ENCODE measurements around the gene PLOD2.

Gene PLOD2

DNA sequence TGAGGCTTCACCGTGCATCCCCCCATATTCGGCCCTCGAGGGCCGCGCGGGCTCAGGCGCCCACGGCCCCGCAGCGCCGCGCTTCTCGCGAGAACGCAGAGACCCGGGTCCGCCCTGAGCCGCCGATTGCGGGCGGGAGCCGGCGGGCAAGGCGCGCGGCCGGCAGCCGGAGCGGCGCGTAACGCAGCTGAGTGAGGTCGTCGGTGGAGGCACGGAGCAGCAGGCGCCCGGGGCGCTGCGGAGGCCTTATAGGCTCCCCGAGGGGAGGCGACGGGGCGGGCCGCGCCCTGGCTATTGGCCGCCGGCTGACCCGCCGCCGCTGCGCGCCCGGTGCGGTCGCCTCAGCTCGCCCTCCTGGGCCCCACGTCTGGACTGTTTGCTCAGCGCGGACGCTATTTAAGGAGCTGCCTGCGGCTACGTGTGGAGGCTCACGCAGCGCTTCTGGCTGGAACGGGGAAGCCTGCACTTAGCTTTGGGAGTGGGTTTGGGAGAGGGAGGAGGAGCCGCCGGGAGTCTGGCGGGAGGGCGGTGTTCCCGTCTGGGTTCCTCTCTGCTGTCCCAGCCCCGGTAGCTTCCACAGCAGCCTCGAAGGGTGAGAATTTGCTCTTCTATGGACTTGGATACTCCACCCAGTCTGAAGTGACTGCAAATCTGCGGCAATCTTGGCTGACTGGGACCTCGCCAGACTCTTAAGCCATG, at the start of gene PLOD2:
PLOD2 (minus strand) TSS at position 221 of the 699 bp plus-strand sequence; CDS start at position 26, 195 bp downstream.
- no peak for DNase-seq

DNA sequence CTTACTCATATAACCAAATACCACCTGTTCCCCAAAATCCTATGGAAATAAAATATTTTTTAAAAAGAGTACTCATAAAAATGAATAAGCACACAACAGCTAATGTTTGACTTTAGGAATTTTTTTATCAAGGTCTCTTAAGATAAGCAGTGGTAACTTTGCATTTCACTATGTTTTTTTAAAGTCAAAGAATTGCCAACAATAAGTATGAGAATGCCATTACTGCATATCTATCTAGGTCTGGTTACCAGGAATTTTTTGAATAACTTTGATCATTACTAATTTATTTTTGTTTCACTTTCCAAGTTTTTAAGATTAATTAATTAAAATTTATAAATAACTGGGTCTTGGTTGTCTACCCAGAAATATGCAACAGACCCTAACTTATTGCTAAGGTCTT, 48.4 kb upstream of the PLOD2 start:
- DNase-seq: no peak

DNA sequence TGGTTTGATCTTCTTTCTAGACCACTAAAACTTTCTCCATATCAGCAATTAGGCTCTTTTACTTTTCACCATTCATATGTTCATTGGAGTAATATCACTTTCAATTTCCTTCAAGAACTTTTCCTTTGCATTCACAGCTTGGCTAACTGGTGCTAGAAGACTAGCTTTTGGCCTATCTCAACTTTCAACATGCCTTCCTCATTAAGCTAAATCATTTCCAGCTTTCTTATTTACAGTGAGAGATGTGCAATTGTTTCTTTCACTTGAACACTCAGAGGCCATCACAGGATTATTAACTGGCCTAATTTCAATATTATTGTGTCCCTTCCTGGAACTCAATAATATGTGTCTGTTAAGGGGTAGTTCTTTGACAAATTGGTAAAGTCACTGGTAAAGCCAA, 42.8 kb upstream of the PLOD2 start:
- DNase-seq: no peak

DNA sequence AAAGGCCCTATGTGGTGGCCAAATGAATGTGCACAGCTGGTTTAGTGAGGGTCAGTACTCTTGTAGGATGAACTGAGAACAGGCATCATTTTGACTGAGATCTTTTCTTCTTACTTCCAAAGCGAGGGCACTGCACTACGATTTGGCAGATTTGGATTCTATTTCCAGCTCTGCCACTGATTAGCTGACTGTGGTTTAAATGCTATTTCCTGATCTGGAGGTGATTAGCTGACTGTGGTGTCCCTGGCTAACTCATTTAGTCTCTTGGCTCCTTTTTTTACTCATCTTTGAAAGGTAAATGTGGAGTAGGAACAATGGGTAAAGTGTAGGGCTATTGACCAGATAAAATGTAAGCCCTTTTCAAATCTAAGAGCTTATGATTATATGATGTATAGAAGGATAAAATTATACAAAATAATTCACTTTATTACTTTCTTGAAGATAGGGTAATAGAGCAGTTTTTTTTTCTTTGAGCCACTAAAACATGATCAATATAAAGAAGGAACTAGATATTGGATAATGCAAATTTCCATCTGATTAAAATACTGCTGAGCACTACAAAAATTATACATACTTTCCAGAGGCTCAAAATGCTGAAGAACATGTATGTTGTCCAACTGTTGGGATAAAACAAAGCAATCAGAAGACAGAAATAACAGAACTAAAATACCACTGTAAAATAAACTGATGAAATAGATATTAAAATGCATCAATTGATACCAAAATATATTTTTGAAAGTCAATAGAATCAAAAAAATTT, 39.7 kb upstream of the PLOD2 start:
- DNase-seq: no peak

GRCh38 chr3:146199762-146200161, 38.8 kb upstream of the PLOD2 start:
- DNase-seq: no peak

- no peak for DNase-seq
Observed at GRCh38 chr3:146196789-146197188, 35.8 kb upstream of the PLOD2 start.

DNA sequence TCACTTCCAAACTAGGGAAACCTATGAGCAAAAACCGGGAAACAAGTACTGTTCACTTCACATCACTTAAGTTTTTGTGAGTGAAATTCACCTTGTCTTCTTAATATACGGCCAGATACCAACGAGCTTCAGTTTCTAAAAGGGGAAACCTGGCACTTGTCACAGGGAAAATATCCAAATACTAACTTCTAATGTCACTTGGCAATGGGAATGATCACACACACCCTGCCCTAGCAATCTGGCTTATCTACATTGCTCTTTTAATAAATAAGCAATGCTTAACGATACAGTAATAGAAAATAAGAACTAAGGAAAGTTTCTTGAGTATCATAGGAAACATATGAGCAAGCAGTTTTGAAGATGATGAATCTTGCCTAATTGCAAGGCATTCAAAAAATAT, 34.6 kb upstream of the PLOD2 start:
- no peak for DNase-seq

DNA sequence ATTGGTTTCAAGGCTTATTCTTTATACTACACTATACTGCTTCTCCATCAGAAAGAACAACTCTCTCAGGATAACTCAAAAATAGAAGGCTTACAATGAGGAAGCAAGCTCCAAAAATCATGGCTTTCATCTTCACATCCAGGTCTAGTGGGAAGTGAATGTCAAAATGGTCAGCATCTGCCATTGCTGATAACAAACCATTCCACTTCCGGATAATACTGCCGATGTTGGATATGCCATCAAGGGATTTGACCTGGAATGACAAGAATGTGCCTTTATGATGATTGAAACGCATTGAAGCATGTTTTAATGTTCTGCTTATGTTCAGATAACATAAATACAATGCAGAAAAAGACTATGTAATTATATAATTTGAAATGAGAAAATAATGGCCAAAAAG, 34.0 kb upstream of the PLOD2 start:
- DNase-seq: no peak

GRCh38 chr3:146191051-146191450, 30.1 kb upstream of the PLOD2 start:
- no peak for DNase-seq

- DNase-seq: peak; percentile 10
Observed at GRCh38 chr3:146189519-146190173, 28.7 kb upstream of the PLOD2 start.

GRCh38 chr3:146187334-146187950, 26.5 kb upstream of the PLOD2 start:
- DNase-seq: peak; percentile 0

GRCh38 chr3:146184241-146185015, 23.4 kb upstream of the PLOD2 start:
- no peak for DNase-seq

DNA sequence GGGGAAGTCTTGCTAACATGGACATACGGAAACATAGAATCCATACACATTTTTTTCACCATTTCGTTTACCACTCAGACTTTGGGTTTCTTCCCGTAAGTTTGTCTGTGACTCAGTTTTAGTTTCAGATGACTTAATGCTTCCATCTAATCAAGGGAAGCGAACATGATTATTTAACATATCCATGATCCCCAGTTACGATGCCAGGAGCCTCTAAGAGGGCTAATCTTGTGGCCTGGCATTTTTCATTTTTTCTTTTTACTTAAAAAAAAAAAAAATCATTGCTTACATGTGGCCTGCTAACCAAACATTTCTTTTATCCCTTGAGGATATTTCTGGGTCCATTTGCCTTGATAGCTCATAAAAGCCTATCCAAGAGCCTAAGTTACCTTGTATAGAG, 20.2 kb upstream of the PLOD2 start:
- no peak for DNase-seq

DNA sequence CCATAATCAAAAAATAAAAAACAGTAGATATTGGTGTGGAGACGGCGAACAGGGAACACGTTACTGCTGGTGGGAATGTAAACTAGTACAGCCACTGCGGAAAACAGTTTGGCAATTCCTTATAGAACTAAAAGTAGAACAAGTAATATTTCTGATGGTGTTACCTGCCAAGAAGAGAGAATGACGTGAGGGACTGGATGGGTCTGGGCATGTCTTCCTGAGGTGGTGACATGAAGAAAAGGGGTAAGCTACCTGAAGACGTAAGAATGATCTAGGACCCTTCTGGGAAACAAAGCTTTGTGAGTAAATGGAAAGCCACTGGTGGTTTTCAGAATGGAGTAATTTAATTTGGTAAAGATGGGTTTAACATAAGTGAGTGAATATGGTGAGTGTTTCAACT, 19.4 kb upstream of the PLOD2 start:
- DNase-seq: no peak

DNA sequence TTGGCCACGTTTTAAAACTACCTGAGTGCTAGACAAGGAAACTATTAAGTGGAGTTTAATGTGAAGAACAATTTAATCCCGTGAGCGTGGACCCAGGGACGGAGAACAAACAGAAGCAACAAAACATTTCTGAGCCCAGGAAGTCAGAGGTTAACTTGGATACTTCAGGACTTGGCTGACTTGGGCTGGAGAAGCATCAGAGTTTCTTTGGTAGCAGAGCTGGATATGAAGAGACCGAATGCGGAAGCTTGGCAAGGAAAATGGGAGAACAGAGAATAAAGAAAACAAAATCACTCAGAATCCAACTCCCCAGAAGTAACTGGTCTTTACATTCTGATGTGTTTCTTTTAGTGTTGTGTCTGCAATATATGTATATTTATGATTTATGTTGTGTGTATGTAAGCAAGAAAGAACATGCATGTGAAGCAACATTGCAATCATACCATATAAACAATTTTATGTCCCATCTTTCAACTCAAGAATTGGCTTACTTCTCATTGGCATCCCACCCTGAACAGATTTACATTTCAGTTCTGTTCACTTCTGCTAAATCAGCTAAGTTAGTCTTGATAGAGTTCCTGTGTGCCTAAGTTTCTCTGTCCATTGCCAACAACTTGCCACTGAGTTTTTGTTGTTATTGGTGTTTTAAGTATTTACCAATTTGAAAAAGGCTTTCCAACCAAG, 17.2 kb upstream of the PLOD2 start:
- DNase-seq: no peak

DNA sequence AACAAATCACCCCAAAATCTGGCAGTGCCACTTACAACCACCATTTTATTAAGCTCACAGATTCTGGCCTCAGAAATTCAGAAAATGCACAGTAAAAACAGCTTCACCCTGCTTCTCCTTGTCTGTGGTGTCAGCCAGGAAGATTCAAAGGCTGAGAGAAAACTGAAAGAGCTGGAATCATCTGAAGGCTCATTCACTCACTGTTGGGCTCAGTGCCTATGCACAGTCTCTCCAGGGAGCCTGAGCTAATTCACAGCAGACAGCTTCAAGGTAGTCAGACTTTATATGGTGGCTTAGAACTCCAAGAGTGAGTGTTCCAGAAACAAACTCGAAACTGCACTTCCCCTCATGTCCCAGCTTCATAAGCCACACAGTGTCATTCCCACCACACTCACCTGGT, 16.5 kb upstream of the PLOD2 start:
- DNase-seq: no peak

DNA sequence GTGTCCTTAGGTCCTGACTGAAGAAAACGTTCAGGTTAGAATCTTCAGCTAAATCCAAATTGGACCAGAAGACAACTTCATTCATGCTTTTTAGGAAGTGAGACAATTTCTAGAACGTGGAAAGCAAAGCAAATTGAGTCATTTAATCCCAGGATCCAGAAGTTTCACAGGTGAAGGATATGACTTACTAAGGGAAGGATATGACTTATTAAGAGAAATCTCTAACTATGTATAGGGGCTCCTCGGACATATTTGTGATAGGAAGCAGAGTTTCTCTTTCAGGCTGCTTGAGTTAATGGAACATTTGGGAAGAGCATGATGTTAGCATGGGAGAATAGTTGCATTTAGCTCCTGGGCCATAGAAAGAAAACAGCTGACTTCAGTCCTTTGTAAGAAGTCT, 16.1 kb upstream of the PLOD2 start:
- no peak for DNase-seq

DNA sequence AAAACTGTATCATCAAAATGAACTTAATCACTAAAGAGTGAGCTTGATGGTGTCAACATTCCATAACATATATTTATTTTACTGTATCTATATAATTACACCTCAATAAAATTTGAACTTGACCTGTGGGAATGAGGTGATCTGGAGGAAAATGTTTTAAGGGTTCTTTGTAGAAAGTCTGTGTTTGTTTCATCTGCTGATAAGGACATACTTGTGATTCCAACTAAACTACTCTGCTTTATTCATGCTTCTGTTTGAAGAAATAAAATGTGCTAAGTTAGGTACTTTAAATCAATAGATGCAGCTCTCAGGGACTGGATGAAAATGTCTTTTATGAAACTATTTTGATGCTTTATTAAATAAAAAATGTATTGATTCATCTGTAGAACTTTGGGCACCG, 11.6 kb upstream of the PLOD2 start:
- DNase-seq: no peak

DNA sequence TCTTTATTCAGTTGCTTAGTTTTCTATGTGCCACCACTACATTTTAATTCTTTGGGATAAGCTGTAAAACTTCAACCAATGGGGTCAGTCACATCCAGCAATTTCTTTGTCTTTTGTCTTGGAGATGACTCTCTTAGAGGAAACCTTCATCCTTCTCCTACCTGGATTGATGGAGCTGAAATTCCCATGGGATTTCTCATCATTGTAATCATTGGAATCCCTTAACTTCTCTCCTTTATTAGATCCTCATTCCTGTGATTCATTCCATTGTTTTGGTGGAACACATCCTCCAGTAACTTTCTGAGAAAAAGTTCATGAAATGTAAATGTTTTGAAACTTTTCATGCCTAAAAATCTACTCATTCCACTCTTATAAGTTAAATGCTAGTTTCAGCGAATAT, 9.6 kb upstream of the PLOD2 start:
- no peak for DNase-seq

DNA sequence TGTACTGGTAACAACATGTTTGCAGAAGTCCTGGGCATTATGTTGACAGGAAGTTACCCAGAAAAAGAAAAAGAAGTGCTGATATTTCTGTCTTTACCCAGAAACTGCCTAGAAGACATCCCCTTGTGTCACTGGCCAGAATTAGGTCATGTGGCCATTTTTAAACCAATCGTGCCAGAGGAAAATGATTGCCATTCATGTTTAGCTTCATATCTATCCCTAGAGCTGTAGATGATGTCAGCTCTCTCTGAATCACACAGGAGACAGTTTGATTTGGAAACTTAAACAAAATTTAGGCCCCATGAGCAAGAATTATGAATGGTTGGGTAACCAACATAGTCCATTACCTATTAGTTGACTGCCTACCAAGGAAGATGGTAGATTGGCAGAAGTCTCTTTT, 8.9 kb upstream of the PLOD2 start:
- DNase-seq: no peak

DNA sequence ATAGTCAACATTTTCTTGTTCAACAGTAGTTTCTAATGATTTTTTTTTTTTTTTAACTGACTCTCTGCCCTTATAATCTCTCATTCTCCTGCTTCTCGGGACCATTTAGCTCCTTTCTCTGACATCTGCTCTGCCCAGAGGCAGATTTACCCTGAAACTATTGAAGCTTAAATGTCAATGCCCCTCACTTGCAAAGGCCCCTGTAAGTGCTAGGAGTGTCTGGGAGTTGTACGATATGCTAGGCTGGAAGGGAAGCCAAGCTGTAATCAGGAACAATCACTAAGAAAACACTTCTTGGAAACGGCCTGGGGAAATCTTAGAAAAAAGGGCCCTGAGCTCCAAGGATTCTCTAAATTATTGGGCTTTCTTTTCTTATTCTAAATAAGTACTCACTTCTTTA, 5.8 kb upstream of the PLOD2 start:
- DNase-seq: no peak

GRCh38 chr3:146166415-146166821, 5.4 kb upstream of the PLOD2 start:
- no peak for DNase-seq

Measured in NCI-H1092 (cell line).